HUES48 (cell line): ENCODE data around the gene CARD19.
"Not testable (repeated sequence)": the region's sequence is repeated elsewhere in the genome, so short reads cannot be mapped to it uniquely, and the experiment has no call there.

Experiments used
- H3K27ac ChIP-seq: one replicate; pipeline ENCODE4 v1.7.0; 2013; ENCODE audit warnings: low read depth, low read length, inconsistent platforms
- H3K27me3 ChIP-seq: 2 replicates; pipeline ENCODE4 v1.6.1; 2013; ENCODE audit warnings: mild to moderate bottlenecking, low read length; ENCODE audit not compliant: control insufficient read depth, insufficient read depth
- H3K36me3 ChIP-seq: 2 replicates; pipeline ENCODE4 v1.6.1; 2013; ENCODE audit warnings: low read length; ENCODE audit not compliant: control insufficient read depth, insufficient read depth
- H3K4me1 ChIP-seq: 2 replicates; pipeline ENCODE4 v1.6.1; 2013; ENCODE audit warnings: mild to moderate bottlenecking, low read length; ENCODE audit not compliant: control insufficient read depth, insufficient read depth
- H3K4me3 ChIP-seq: 2 replicates; pipeline ENCODE4 v1.5.1; 2013; ENCODE audit warnings: mild to moderate bottlenecking, low read depth, low read length
- H3K9ac ChIP-seq: 2 replicates; pipeline ENCODE4 v1.6.1; 2013; ENCODE audit warnings: mild to moderate bottlenecking, low read depth, low read length, moderate library complexity
- H3K9me3 ChIP-seq: 2 replicates; pipeline ENCODE4 v1.6.1; 2013; ENCODE audit warnings: low read length; ENCODE audit not compliant: control insufficient read depth, insufficient read depth

Gene CARD19

GRCh38 chr9:93097511-93098201 lies 1.6 kb downstream of the CARD19 start:
- H3K9ac ChIP-seq: no peak overlapping the region
- no peak overlapping the region for H3K27ac ChIP-seq
- H3K36me3 ChIP-seq: no peaks in the 10 kb centered on the region
- H3K4me1 ChIP-seq: peaks cover 7% of the 10 kb centered on the region
- H3K9me3 ChIP-seq: no peaks in the 10 kb centered on the region
- H3K27me3 ChIP-seq: peaks cover 5% of the 10 kb centered on the region; the same call in 1 of the 2 replicates
- no peak overlapping the region for H3K4me3 ChIP-seq

GRCh38 chr9:93098236-93098946 lies 2.4 kb downstream of the CARD19 start:
- Histone ChIP-seq H3K4me3 (no peak overlapping the region), H3K9ac (no peak overlapping the region), H3K9me3 (no peaks in the 10 kb centered on the region), H3K27me3 (peaks cover 5% of the 10 kb centered on the region; the same call in 1 of the 2 replicates), H3K36me3 (no peaks in the 10 kb centered on the region), H3K27ac (no peak overlapping the region), H3K4me1 (peaks cover 7% of the 10 kb centered on the region)

DNA sequence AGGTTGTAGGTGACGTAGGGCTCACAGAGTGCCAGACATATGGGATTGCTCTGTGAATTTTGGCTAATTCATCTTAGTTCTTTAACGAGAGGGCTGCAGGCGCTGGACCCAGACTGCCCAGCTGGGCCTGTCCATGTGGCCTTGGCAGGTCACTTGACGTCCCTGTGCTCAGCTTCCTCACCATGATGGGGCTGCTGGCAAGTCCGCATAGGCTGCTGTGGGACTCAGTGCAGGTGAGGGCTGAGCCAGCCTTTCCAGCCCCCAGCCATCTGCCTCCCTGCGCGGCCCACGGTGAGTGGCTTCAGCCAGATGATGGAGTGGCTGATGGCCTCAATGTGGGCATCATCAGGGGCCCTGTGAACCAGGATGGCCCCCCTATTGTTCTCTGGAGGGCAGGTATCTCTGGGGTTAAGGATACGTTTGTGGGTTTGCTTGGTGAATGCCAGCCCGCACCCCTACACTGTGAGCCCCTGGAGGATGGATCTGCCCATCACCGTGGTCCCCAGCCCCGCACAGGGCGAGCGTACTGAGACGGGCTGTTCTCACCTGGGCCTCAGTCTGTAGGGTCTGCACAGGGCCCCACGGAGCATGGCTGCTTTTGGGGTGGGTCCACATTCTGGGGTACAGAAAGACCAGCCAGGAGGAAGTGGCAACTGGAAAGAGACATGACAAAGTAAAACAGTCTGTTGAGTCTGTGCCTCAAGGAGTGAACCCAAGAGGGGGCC lies 3.7 kb downstream of the CARD19 start:
- no peak overlapping the region for H3K27ac ChIP-seq
- H3K4me3 ChIP-seq: no peak overlapping the region
- H3K9ac ChIP-seq: no peak overlapping the region
- peaks cover 7% of the 10 kb centered on the region for H3K4me1 ChIP-seq
- H3K36me3 ChIP-seq: no peaks in the 10 kb centered on the region
- no peaks in the 10 kb centered on the region for H3K9me3 ChIP-seq
- H3K27me3 ChIP-seq: peaks cover 5% of the 10 kb centered on the region; the same call in 1 of the 2 replicates

DNA sequence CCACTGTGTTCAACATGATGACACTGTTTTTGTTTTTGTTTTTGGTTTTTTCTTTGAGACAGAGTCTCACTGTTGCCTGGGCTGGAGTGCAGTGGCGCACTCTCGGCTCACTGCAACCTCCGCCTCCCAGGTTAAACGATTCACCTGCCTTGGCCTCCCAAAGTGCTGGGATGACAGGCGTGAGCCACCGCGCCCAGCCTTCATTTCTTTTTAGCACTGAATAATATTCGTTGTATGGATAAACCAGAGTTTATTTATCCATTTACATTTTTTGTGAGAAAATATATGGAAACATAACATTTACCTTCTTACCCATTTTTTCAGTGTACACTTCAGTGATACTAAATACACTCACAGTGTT lies 4.2 kb downstream of the CARD19 start:
- no peak overlapping the region for H3K27ac ChIP-seq
- H3K4me3 ChIP-seq: no peak overlapping the region
- peaks cover 5% of the 10 kb centered on the region; the same call in 1 of the 2 replicates for H3K27me3 ChIP-seq
- no peak overlapping the region for H3K9ac ChIP-seq
- no peaks in the 10 kb centered on the region for H3K36me3 ChIP-seq
- H3K4me1 ChIP-seq: peaks cover 7% of the 10 kb centered on the region
- no peaks in the 10 kb centered on the region for H3K9me3 ChIP-seq

GRCh38 chr9:93101086-93101485 lies 5.1 kb downstream of the CARD19 start:
- H3K9ac ChIP-seq, H3K4me1 ChIP-seq, H3K9me3 ChIP-seq, H3K27ac ChIP-seq, H3K27me3 ChIP-seq, H3K36me3 ChIP-seq, H3K4me3 ChIP-seq: not testable (repeated sequence)

DNA sequence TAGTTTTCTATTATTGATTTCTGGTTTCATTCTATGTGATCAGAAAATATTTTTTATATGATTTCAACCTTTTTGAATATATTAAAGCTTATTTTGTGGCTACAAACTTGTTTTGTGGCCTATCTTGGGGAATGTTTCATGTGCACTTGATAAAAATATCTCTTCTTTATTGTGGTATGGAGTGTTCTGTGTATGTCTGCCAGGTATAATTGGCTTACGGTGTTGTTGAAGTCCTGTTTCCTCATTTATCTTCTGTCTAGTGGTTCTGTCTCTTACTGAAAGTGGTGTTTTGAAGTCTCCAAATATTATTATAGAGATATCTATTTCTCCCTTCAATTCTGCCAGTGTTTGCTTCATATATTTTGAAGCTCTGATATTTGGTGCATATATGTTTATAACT lies 9.6 kb downstream of the CARD19 start:
- Histone ChIP-seq H3K4me1 (no peaks in the 10 kb centered on the region), H3K9ac (no peak overlapping the region), H3K27ac (no peak overlapping the region), H3K27me3 (no peaks in the 10 kb centered on the region), H3K4me3 (no peak overlapping the region), H3K9me3 (no peaks in the 10 kb centered on the region), H3K36me3 (no peaks in the 10 kb centered on the region)

DNA sequence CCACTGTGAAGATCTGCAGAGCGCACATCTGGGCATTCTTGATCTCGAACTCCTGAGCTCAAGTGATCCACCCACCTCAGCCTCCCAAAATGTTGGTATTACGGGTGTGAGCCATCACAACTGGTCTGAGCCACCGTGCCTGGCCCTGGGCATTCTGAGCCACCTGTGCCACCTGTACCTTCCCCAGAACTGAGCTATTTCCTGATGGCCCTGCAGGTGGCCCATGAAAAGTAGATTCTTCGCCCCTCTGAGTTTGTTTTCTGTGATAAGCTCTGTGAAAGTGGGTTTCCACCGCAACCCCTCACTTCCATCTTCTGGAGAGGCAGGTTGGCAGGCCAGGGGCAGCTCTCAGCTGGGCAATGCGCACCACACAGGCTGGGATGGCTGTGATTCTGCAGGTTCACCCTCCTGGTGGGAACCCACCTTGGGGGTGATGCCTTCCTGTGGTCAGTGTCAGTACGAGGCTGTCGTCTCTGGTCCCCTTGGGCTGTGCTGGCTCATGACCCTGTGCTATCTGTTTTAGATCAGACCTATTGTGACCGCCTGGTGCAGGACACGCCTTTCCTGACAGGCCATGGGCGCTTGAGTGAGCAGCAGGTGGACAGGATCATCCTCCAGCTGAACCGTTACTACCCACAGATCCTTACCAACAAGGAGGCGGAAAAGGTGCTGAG lies 11.3 kb downstream of the CARD19 start:
- Histone ChIP-seq H3K36me3 (0 out of 2 replicates have a peak, but pooled peaks cover under 1% of the 10 kb centered on the region), H3K27ac (no peak overlapping the region), H3K4me3 (no peak overlapping the region), H3K9ac (no peak overlapping the region), H3K9me3 (no peaks in the 10 kb centered on the region), H3K4me1 (no peaks in the 10 kb centered on the region), H3K27me3 (no peaks in the 10 kb centered on the region)

- Histone ChIP-seq H3K27me3 (no peaks in the 10 kb centered on the region), H3K9me3 (no peaks in the 10 kb centered on the region), H3K4me3 (no peak overlapping the region), H3K9ac (no peak overlapping the region), H3K36me3 (0 out of 2 replicates have a peak, but pooled peaks cover 3% of the 10 kb centered on the region), H3K4me1 (no peaks in the 10 kb centered on the region), H3K27ac (no peak overlapping the region)
Measured at GRCh38 chr9:93107825-93108161, 11.8 kb downstream of the CARD19 start.

DNA sequence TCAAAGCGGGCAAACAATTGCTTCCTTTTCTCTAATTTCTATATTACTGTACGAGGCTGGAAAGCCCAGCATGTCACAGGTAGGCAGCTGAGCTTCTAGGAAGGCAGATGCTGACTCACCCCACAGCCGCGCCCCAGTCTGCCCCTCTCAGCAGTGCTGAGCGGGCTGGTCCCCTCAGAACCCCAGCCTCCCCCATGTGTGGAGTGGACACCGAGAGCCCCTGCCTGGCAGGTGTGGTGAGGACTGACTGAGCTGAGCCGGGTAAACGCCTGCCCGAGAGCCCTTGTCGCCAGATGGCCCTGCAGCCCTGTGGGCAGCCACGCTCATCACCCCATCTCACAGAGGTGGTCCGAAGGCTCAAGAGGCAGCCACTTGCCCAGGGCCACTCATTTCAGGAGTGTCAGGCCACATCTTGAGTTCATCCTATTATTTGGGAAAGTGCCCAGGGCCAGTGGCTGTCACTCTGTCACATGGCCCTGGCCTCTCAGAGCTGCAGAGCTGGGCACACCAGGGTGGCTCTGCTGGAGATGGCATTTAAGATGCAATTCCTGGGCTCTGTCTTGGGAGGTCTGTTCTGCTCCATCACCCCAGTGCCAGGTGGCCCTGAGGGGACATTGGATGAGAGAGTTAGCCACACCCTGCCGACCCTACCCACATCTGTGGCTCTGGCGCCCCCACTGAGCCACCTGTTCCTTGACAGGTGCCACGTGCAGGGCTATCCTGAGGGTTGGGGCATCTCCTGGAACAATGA lies 12.4 kb downstream of the CARD19 start:
- Histone ChIP-seq H3K36me3 (peaks cover 6% of the 10 kb centered on the region; the same call in 1 of the 2 replicates), H3K9ac (no peak overlapping the region), H3K27ac (no peak overlapping the region), H3K27me3 (no peaks in the 10 kb centered on the region), H3K4me1 (no peaks in the 10 kb centered on the region), H3K9me3 (no peaks in the 10 kb centered on the region), H3K4me3 (no peak overlapping the region)

DNA sequence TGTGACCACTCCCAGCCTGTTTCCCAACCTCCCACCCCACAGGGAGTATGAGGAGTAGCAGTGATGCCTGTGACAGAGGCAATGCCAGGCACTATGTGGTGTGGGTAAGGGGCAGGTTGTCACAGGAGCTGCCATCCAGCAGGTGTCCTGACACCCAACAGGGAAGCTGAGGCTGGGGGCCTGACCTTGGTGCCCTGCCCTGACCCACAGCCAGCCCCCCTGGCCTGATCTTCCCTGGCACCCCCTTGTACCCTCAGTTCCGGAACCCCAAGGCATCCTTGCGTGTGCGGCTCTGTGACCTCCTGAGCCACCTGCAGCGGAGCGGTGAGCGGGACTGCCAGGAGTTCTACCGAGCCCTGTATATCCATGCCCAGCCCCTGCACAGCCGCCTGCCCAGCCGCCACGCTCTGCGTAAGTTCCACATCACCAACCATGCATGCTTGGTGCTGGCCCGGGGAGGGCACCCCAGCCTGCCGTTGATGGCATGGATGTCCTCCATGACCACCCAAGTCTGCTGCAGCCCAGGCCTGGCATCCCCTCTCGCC lies 14.4 kb downstream of the CARD19 start:
- Histone ChIP-seq H3K4me3 (no peak overlapping the region), H3K27me3 (no peaks in the 10 kb centered on the region), H3K9ac (no peak overlapping the region), H3K36me3 (peaks cover 6% of the 10 kb centered on the region; the same call in 1 of the 2 replicates), H3K4me1 (no peaks in the 10 kb centered on the region), H3K27ac (no peak overlapping the region), H3K9me3 (no peaks in the 10 kb centered on the region)
